ENCODE data around the gene ADAMTS14. TPM values are rescaled to one million over a fixed set of nuclear protein-coding genes. Genes with fewer than 3 reads are reported as not detected.

The ADAMTS14 gene
- total RNA-seq, 1 experiment from 2014 or later, result 0.14 TPM

- no TSS peak for BruUV-seq (replicated peaks)
- H3K9me3 Mint-ChIP-seq (ENCODE audit: low read depth, unreplicated experiment), result no peaks in the 10 kb centered on the region
- no peak for DNase-seq
- peaks cover 81% of the 10 kb centered on the region for H3K27me3 Mint-ChIP-seq (ENCODE audit: unreplicated experiment)
- CTCF ChIA-PET, result interaction anchor here (0.5 kb wide), 1 partner anchor 1900 kb away, joined by 3 read pairs; no protein-coding TSS in a partner anchor
- intact Hi-C loops (cut with micrococcal nuclease; ENCODE audit: unreplicated experiment), result no loop called here
- no peak overlapping the region for H3K27ac Mint-ChIP-seq (ENCODE audit: unreplicated experiment)
- H3K4me1 Mint-ChIP-seq (ENCODE audit: low read depth, unreplicated experiment), result no peaks in the 10 kb centered on the region
- peaks cover 8% of the 10 kb centered on the region for H3K36me3 Mint-ChIP-seq (ENCODE audit: insufficient read depth, unreplicated experiment)
- TF ChIP-seq CTCF (IDR thresholded peaks at IDR 0.05; ENCODE audit: unreplicated experiment), result no peak
- H3K4me3 Mint-ChIP-seq (ENCODE audit: low read depth, unreplicated experiment), result no peak overlapping the region
These were observed 104.2 kb downstream of the ADAMTS14 start for GRCh38 chr10:70776455-70777005.

- TF ChIP-seq CTCF (IDR thresholded peaks at IDR 0.05; ENCODE audit: unreplicated experiment), result no peak
- no peak overlapping the region for H3K27ac Mint-ChIP-seq (ENCODE audit: unreplicated experiment)
- CTCF ChIA-PET, result interaction anchor here (0.5 kb wide), 1 partner anchor 1900 kb away, joined by 3 read pairs; no protein-coding TSS in a partner anchor
- no TSS peak for BruUV-seq (replicated peaks)
- H3K36me3 Mint-ChIP-seq (ENCODE audit: insufficient read depth, unreplicated experiment), result peaks cover 8% of the 10 kb centered on the region
- H3K4me1 Mint-ChIP-seq (ENCODE audit: low read depth, unreplicated experiment), result no peaks in the 10 kb centered on the region
- DNase-seq, result no peak
- no peaks in the 10 kb centered on the region for H3K9me3 Mint-ChIP-seq (ENCODE audit: low read depth, unreplicated experiment)
- peaks cover 79% of the 10 kb centered on the region for H3K27me3 Mint-ChIP-seq (ENCODE audit: unreplicated experiment)
- H3K4me3 Mint-ChIP-seq (ENCODE audit: low read depth, unreplicated experiment), result no peak overlapping the region
- intact Hi-C loops (cut with micrococcal nuclease; ENCODE audit: unreplicated experiment), result no loop called here
These were observed 105.0 kb downstream of the ADAMTS14 start for GRCh38 chr10:70777063-70777875.

GRCh38 chr10:70778267-70778924 lies 106.1 kb downstream of the ADAMTS14 start:
- no peak for DNase-seq
- Mint-ChIP-seq H3K9me3 (ENCODE audit: low read depth, unreplicated experiment) (no peaks in the 10 kb centered on the region), H3K36me3 (ENCODE audit: insufficient read depth, unreplicated experiment) (peaks cover 6% of the 10 kb centered on the region), H3K4me3 (ENCODE audit: low read depth, unreplicated experiment) (no peak overlapping the region), H3K27ac (ENCODE audit: unreplicated experiment) (no peak overlapping the region), H3K27me3 (ENCODE audit: unreplicated experiment) (peaks cover 79% of the 10 kb centered on the region), H3K4me1 (ENCODE audit: low read depth, unreplicated experiment) (no peaks in the 10 kb centered on the region)
- intact Hi-C loops (cut with micrococcal nuclease; ENCODE audit: unreplicated experiment), result no loop called here
- TF ChIP-seq CTCF (IDR thresholded peaks at IDR 0.05; ENCODE audit: unreplicated experiment), result no peak
- CTCF ChIA-PET, result no interaction called here
- no TSS peak for BruUV-seq (replicated peaks)

GRCh38 chr10:70779088-70779487 lies 106.8 kb downstream of the ADAMTS14 start:
- no peak overlapping the region for H3K4me3 Mint-ChIP-seq (ENCODE audit: low read depth, unreplicated experiment)
- no peak overlapping the region for H3K27ac Mint-ChIP-seq (ENCODE audit: unreplicated experiment)

More at GRCh38 chr10:70779088-70779487, 106.8 kb downstream of the ADAMTS14 start:
- no peak for DNase-seq
- CTCF ChIA-PET, result interaction anchor here (0.6 kb wide), 1 partner anchor 865 kb away, joined by 3 read pairs; no protein-coding TSS in a partner anchor
- no TSS peak for BruUV-seq (replicated peaks)
- TF ChIP-seq CTCF (IDR thresholded peaks at IDR 0.05; ENCODE audit: unreplicated experiment), result no peak
- Mint-ChIP-seq H3K4me1 (ENCODE audit: low read depth, unreplicated experiment) (no peaks in the 10 kb centered on the region), H3K36me3 (ENCODE audit: insufficient read depth, unreplicated experiment) (peaks cover 5% of the 10 kb centered on the region), H3K27me3 (ENCODE audit: unreplicated experiment) (peaks cover 78% of the 10 kb centered on the region), H3K9me3 (ENCODE audit: low read depth, unreplicated experiment) (no peaks in the 10 kb centered on the region)
- intact Hi-C loops (cut with micrococcal nuclease; ENCODE audit: unreplicated experiment), result no loop called here
